Gastroesophageal sphincter (tissue), 3 donors: ENCODE measurements around the gene RBM42.

ENCODE experiments used
- POLR2AphosphoS5 ChIP-seq: sonication (generic); formaldehyde crosslinking; IDR thresholded peaks from one replicate; pipeline ENCODE4 v1.6.1; 2017; ENCODE audit warnings: antibody characterized with exemption
- TF ChIP-seq, protein P1 (sequence below), 4 experiments: fragments of 200-600 bp in 2 of 4; fragments of 450-650 bp in 2 of 4; sonication (generic) in 1 of 4; IDR thresholded peaks; one replicate each; pipeline ENCODE4 v1.5.1; 2017 to 2019; ENCODE audit warnings: antibody characterized with exemption in 4 of 4, mild to moderate bottlenecking in 2 of 4, moderate library complexity in 2 of 4

DNA sequence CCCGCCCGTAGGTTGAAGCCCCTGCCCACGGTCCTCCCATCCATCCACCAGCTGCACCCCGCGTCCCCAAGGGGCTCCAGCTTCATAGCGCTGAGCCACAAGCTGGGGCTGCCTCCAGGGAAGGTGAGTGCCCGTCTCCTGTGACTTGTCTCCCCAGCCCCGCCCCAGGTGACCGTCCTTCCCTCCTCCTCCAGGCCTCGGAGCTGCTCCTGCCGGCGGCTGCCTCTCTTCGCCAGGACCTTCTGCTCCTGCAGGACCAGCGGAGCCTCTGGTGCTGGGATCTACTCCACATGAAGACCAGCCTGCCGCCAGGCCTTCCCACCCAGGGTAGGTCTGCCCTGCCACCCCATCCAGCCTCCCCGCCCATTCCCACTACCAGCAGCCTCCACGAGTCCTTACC lies 8.8 kb upstream of the RBM42 start:
- no peak for TF ChIP-seq POLR2AphosphoS5
- TF ChIP-seq, protein P1, sequence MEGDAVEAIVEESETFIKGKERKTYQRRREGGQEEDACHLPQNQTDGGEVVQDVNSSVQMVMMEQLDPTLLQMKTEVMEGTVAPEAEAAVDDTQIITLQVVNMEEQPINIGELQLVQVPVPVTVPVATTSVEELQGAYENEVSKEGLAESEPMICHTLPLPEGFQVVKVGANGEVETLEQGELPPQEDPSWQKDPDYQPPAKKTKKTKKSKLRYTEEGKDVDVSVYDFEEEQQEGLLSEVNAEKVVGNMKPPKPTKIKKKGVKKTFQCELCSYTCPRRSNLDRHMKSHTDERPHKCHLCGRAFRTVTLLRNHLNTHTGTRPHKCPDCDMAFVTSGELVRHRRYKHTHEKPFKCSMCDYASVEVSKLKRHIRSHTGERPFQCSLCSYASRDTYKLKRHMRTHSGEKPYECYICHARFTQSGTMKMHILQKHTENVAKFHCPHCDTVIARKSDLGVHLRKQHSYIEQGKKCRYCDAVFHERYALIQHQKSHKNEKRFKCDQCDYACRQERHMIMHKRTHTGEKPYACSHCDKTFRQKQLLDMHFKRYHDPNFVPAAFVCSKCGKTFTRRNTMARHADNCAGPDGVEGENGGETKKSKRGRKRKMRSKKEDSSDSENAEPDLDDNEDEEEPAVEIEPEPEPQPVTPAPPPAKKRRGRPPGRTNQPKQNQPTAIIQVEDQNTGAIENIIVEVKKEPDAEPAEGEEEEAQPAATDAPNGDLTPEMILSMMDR (IDR thresholded peaks at IDR 0.05) = no peak
